Effector memory CD8-positive, alpha-beta T cell (primary cell): ENCODE data around the gene RUFY1.
A peak's percentile ranks its signal among the peaks of the same experiment; 100 is the strongest.
"Not testable (repeated sequence)": the region's sequence is repeated elsewhere in the genome, so short reads cannot be mapped to it uniquely, and the experiment has no call there.

Experiments used
- ATAC-seq: fragments of 150-1000 bp; cut with Tn5 transposase; replicated peaks from 2 replicates; pipeline ENCODE4 v1.10.0; 2021; ENCODE audit warnings: mild to moderate bottlenecking, moderate library complexity
- DNase-seq, 3 experiments: peaks; one replicate each; pipeline ENCODE4 v3.0.0; 2021
- H3K27ac Mint-ChIP-seq, 2 donors: one replicate each; pipeline ENCODE4 v1.8.0; 2022; ENCODE audit warnings: mild to moderate bottlenecking in 2 of 2, mixed read lengths in 2 of 2, moderate library complexity in 2 of 2
- H3K27me3 Mint-ChIP-seq, 2 donors: one replicate each; pipeline ENCODE4 v1.8.0; 2022; ENCODE audit warnings: mixed read lengths in 2 of 2
- H3K36me3 Mint-ChIP-seq: one replicate; pipeline ENCODE4 v1.8.0; 2022; ENCODE audit warnings: mild to moderate bottlenecking, moderate library complexity, mixed read lengths; ENCODE audit not compliant: insufficient read depth
- H3K4me1 Mint-ChIP-seq, 2 donors: one replicate each; pipeline ENCODE4 v1.8.0; 2022; ENCODE audit warnings: low read depth in 2 of 2, mixed read lengths in 2 of 2
- H3K4me3 Mint-ChIP-seq, 2 donors: one replicate each; pipeline ENCODE4 v1.8.0; 2022; ENCODE audit warnings: mild to moderate bottlenecking in 2 of 2, mixed read lengths in 2 of 2, moderate library complexity in 2 of 2
- H3K9me3 Mint-ChIP-seq, 2 donors: one replicate each; pipeline ENCODE4 v1.8.0; 2022; ENCODE audit warnings: mixed read lengths in 2 of 2

The RUFY1 gene

GRCh38 chr5:179558261-179558799 is 8.0 kb downstream of the RUFY1 start:
- H3K9me3 Mint-ChIP-seq, ATAC-seq, H3K27me3 Mint-ChIP-seq, DNase-seq: not testable (repeated sequence)
- Mint-ChIP-seq H3K4me1 (peaks cover 15% of the 10 kb centered on the region in 2 donors), H3K27ac (peak overlapping the region in 1 of 2 donors; percentile 97), H3K36me3 (peaks cover 38% of the 10 kb centered on the region), H3K4me3 (peak overlapping the region in 1 of 2 donors; percentile 91)

- Mint-ChIP-seq H3K9me3 (no peaks in the 10 kb centered on the region), H3K36me3 (peaks cover 44% of the 10 kb centered on the region), H3K4me1 (peaks cover 10 to 13% of the 10 kb centered on the region in 2 donors), H3K27ac (peak overlapping the region; percentile 87 to 97), H3K27me3 (no peaks in the 10 kb centered on the region), H3K4me3 (peak overlapping the region; percentile 86 to 91)
- ATAC-seq (no peak), DNase-seq (no peak)
These were observed 8.6 kb downstream of the RUFY1 start for GRCh38 chr5:179558932-179559283.

- peaks cover 6 to 10% of the 10 kb centered on the region in 2 donors for H3K4me1 Mint-ChIP-seq
- peaks cover 51% of the 10 kb centered on the region for H3K36me3 Mint-ChIP-seq
- peak; percentile 99 for ATAC-seq
- DNase-seq, result peak; percentile 81 to 92 (median 83)
- peak overlapping the region; percentile 87 to 97 for H3K27ac Mint-ChIP-seq
- H3K9me3 Mint-ChIP-seq, result no peaks in the 10 kb centered on the region
- no peaks in the 10 kb centered on the region for H3K27me3 Mint-ChIP-seq
- H3K4me3 Mint-ChIP-seq, result peak overlapping the region; percentile 86 to 91
These were observed 9.2 kb downstream of the RUFY1 start for GRCh38 chr5:179559284-179560252.

- H3K9me3 Mint-ChIP-seq, result no peaks in the 10 kb centered on the region
- peaks cover 0 to 8% of the 10 kb centered on the region in 2 donors for H3K4me1 Mint-ChIP-seq
- peaks cover 75% of the 10 kb centered on the region for H3K36me3 Mint-ChIP-seq
- DNase-seq (no peak), ATAC-seq (no peak)
- H3K4me3 Mint-ChIP-seq, result no peak overlapping the region
- H3K27ac Mint-ChIP-seq, result no peak overlapping the region
- no peaks in the 10 kb centered on the region for H3K27me3 Mint-ChIP-seq
These were observed 14.2 kb downstream of the RUFY1 start for GRCh38 chr5:179564526-179564925.

GRCh38 chr5:179568721-179569120 is 18.4 kb downstream of the RUFY1 start:
- no peak overlapping the region for H3K4me3 Mint-ChIP-seq
- peaks cover 80% of the 10 kb centered on the region for H3K36me3 Mint-ChIP-seq
- no peaks in the 10 kb centered on the region for H3K27me3 Mint-ChIP-seq
- peaks cover 0 to 5% of the 10 kb centered on the region in 2 donors for H3K4me1 Mint-ChIP-seq
- H3K9me3 Mint-ChIP-seq, result no peaks in the 10 kb centered on the region
- no peak for ATAC-seq
- no peak for DNase-seq
- H3K27ac Mint-ChIP-seq, result peak overlapping the region; percentile 29 to 64

GRCh38 chr5:179572386-179572785 is 22.0 kb downstream of the RUFY1 start:
- H3K4me1 Mint-ChIP-seq, result peaks cover 0 to 5% of the 10 kb centered on the region in 2 donors
- no peak overlapping the region for H3K4me3 Mint-ChIP-seq
- H3K27me3 Mint-ChIP-seq, result no peaks in the 10 kb centered on the region
- DNase-seq, result no peak
- H3K27ac Mint-ChIP-seq, result no peak overlapping the region
- no peaks in the 10 kb centered on the region for H3K9me3 Mint-ChIP-seq
- no peak for ATAC-seq
- H3K36me3 Mint-ChIP-seq, result peaks cover 78% of the 10 kb centered on the region

GRCh38 chr5:179577286-179577960 is 27.1 kb downstream of the RUFY1 start:
- Mint-ChIP-seq H3K27ac (no peak overlapping the region), H3K36me3 (peaks cover 78% of the 10 kb centered on the region), H3K27me3 (no peaks in the 10 kb centered on the region), H3K4me1 (no peaks in the 10 kb centered on the region), H3K9me3 (no peaks in the 10 kb centered on the region), H3K4me3 (no peak overlapping the region)
- no peak for DNase-seq
- ATAC-seq, result no peak

- no peak for DNase-seq
- ATAC-seq, result no peak
- Mint-ChIP-seq H3K9me3 (no peaks in the 10 kb centered on the region), H3K4me3 (no peak overlapping the region), H3K27me3 (no peaks in the 10 kb centered on the region), H3K27ac (peak overlapping the region; percentile 32 to 73), H3K4me1 (peaks cover 0 to 2% of the 10 kb centered on the region in 2 donors), H3K36me3 (peaks cover 71% of the 10 kb centered on the region)
These were observed 35.6 kb downstream of the RUFY1 start for GRCh38 chr5:179585941-179586401.

GRCh38 chr5:179588166-179588565 is 37.8 kb downstream of the RUFY1 start:
- Mint-ChIP-seq H3K4me1 (peaks cover 0 to 2% of the 10 kb centered on the region in 2 donors), H3K27me3 (no peaks in the 10 kb centered on the region), H3K4me3 (no peak overlapping the region), H3K36me3 (peaks cover 78% of the 10 kb centered on the region), H3K9me3 (no peaks in the 10 kb centered on the region), H3K27ac (peak overlapping the region in 1 of 2 donors; percentile 19)
- DNase-seq (no peak), ATAC-seq (no peak)

GRCh38 chr5:179595916-179596315 is 45.6 kb downstream of the RUFY1 start:
- no peaks in the 10 kb centered on the region for H3K9me3 Mint-ChIP-seq
- ATAC-seq (no peak), DNase-seq (no peak)
- no peak overlapping the region for H3K27ac Mint-ChIP-seq
- no peaks in the 10 kb centered on the region for H3K27me3 Mint-ChIP-seq
- no peaks in the 10 kb centered on the region for H3K4me1 Mint-ChIP-seq
- H3K4me3 Mint-ChIP-seq, result no peak overlapping the region
- peaks cover 82% of the 10 kb centered on the region for H3K36me3 Mint-ChIP-seq

- Mint-ChIP-seq H3K9me3 (no peaks in the 10 kb centered on the region), H3K4me3 (no peak overlapping the region), H3K4me1 (no peaks in the 10 kb centered on the region), H3K27ac (no peak overlapping the region), H3K27me3 (no peaks in the 10 kb centered on the region), H3K36me3 (peaks cover 82% of the 10 kb centered on the region)
- ATAC-seq (no peak), DNase-seq (no peak)
These were observed 46.1 kb downstream of the RUFY1 start for GRCh38 chr5:179596421-179596820.

- Mint-ChIP-seq H3K27me3 (no peaks in the 10 kb centered on the region), H3K36me3 (peaks cover 75% of the 10 kb centered on the region), H3K4me3 (no peak overlapping the region), H3K4me1 (no peaks in the 10 kb centered on the region), H3K27ac (peak overlapping the region; percentile 45 to 73), H3K9me3 (no peaks in the 10 kb centered on the region)
- ATAC-seq, result no peak
- DNase-seq, result no peak
These were observed 48.7 kb downstream of the RUFY1 start for GRCh38 chr5:179599100-179599499.

GRCh38 chr5:179599566-179599965 is 49.2 kb downstream of the RUFY1 start:
- Mint-ChIP-seq H3K27ac (no peak overlapping the region), H3K4me1 (no peaks in the 10 kb centered on the region), H3K36me3 (peaks cover 75% of the 10 kb centered on the region), H3K9me3 (no peaks in the 10 kb centered on the region), H3K27me3 (no peaks in the 10 kb centered on the region), H3K4me3 (no peak overlapping the region)
- no peak for ATAC-seq
- no peak for DNase-seq
